Esophagus squamous epithelium (tissue), 5 donors: ENCODE measurements around the gene PYGB. TPM values are rescaled to one million over a fixed set of nuclear protein-coding genes. Genes with fewer than 3 reads are reported as not detected.

Experiments
- DNase-seq: peaks from one replicate; lab custom pipeline; 2025; lab: John Stamatoyannopoulos, UW
- H3K27ac ChIP-seq, 4 donors: fragments of 200-600 bp; sonication (generic); one replicate each; pipeline ENCODE4 v1.5.1; 2016 to 2019; ENCODE audit warnings: mild to moderate bottlenecking in 1 of 4
- H3K27me3 ChIP-seq, 4 donors: fragments of 200-600 bp; sonication (generic); 1 replicate in 3 of 4; 2 replicates in 1 of 4; pipeline versions ENCODE4 v1.5.1 to v1.6.0; 2017 to 2021; ENCODE audit warnings: antibody characterized with exemption in 1 of 4
- H3K36me3 ChIP-seq, 3 donors: fragments of 200-600 bp; sonication (generic); one replicate each; pipeline ENCODE4 v1.5.1; 2016 to 2019
- H3K4me1 ChIP-seq, 3 donors: fragments of 200-600 bp; sonication (generic); one replicate each; pipeline ENCODE4 v1.5.1; 2017 to 2019
- H3K4me3 ChIP-seq, 4 donors: fragments of 200-600 bp; sonication (generic); 1 replicate in 3 of 4; 2 replicates in 1 of 4; pipeline ENCODE4 v1.5.1; 2016 to 2019; ENCODE audit warnings: mild to moderate bottlenecking in 2 of 4, moderate library complexity in 1 of 4
- H3K9me3 ChIP-seq, 3 donors: fragments of 200-600 bp; sonication (generic); one replicate each; pipeline ENCODE4 v1.5.1; 2016 to 2019
- POLR2A ChIP-seq, 4 donors: fragments of 450-650 bp; IDR thresholded peaks; one replicate each; pipeline ENCODE4 v1.6.1; 2017; ENCODE audit warnings: antibody characterized with exemption in 4 of 4, mild to moderate bottlenecking in 4 of 4, moderate library complexity in 3 of 4
- WGBS, 2 donors: methylation state at CpG; one replicate each; pipeline ENCODE4 v1.1.5; 2018; 5-methylcytosine and 5-hydroxymethylcytosine counted together
- intact Hi-C: fragments of 100-400 bp; cut with DNase I; formaldehyde crosslinking; loops from one replicate; pipeline ENCODE4 v1.15.0; 2022
- total RNA-seq, 4 donors: library from RNA; depleted of rRNA; stranded (reverse); fragments of >200 nt; gene quantifications; one replicate each; pipeline ENCODE4 v1.1.0, GENCODE V29; 2016
- TF ChIP-seq, protein P1 (sequence below), 6 experiments: fragments of 450-650 bp in 4 of 6; fragments of 200-600 bp in 2 of 6; sonication (generic) in 2 of 6; IDR thresholded peaks; one replicate each; pipeline ENCODE4 v1.5.1; 2016 to 2019; ENCODE audit warnings: antibody characterized with exemption in 6 of 6, mild to moderate bottlenecking in 4 of 6, moderate library complexity in 4 of 6
- donor health status: DM: yes; HTN: yes; CAD: no.

The PYGB gene
- total RNA-seq, 4 donors from 2014 or later: 70.8 to 127 (median 95.6) TPM

DNA sequence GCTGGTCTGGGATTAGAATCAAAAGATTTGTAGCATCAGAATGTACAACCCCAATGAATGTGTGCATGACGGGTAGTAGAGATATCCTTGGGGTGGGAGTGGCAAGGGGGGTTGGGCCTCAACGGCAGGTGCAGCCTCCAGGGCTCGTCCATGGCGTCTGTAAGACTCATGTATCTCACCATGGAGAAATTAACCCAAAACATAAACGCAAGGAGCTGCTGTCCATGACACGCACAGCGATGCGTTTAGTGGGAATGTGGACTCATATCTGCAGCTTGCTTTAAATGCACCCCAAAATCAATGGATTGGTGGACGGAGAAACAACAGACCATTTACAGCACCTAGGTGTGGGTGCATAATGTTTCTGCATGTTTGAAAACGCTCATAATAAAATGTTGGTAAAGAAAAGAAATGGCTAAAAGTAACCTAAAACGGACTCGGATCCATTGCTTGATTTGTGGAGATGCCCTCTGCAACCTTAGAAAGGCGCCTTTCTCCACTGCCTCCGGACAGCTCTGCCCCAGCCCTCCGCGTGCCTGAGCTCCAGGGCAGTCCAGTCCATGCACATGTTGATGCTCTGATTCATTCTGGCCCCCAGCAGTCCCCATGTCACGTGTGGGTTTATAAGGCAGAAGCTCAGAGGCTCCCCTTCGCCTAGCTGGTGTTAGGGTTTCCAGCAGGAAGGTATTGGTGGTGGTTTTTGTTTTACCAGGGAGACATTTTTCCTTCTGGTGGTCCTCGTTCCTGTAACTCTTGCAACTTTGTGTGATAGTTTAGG lies 24.5 kb downstream of the PYGB start:
- intact Hi-C loops: no loop called here
- Histone ChIP-seq H3K9me3 (no peaks in the 10 kb centered on the region), H3K36me3 (peaks cover 31 to 86% (median 40%) of the 10 kb centered on the region in 3 donors), H3K4me1 (peaks cover 0 to 37% (median 12%) of the 10 kb centered on the region in 3 donors), H3K27me3 (no peaks in the 10 kb centered on the region), H3K4me3 (no peak overlapping the region), H3K27ac (peak overlapping the region in 3 of 4 donors; percentile 44 to 74 (median 72))
- no peak for DNase-seq
- no peak for TF ChIP-seq POLR2A (IDR thresholded peaks at IDR 0.05)
- WGBS, 2 donors: 80 to 84% methylated on average over 19 of the region's 19 CpGs

DNA sequence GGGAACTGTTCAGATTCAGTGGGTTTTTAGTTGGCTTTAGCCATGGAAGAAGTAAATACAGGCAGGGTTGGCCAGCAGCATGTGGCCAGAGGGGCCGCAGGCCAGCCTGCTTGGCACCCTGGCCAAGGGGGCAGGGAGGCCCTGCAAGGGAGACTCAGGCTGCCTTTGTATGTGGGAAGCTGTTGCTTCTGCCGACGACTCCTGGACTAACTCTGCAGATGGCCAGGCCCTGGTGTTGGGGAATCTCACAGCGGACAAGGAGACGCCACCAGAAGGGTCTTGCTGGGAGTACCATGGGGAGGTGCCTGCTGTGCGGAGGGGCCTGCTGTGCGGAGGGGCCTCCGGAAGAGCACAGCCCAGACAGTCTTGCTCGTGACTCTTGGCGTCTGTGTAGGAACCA lies 25.2 kb downstream of the PYGB start:
- intact Hi-C loops: no loop called here
- H3K9me3 ChIP-seq: no peaks in the 10 kb centered on the region
- peaks cover 0 to 37% (median 12%) of the 10 kb centered on the region in 3 donors for H3K4me1 ChIP-seq
- H3K27me3 ChIP-seq: no peaks in the 10 kb centered on the region
- no peak overlapping the region for H3K4me3 ChIP-seq
- H3K27ac ChIP-seq: peak overlapping the region in 3 of 4 donors; percentile 44 to 74 (median 72)
- no peak for DNase-seq
- TF ChIP-seq POLR2A (IDR thresholded peaks at IDR 0.05): no peak
- TF ChIP-seq, protein P1, sequence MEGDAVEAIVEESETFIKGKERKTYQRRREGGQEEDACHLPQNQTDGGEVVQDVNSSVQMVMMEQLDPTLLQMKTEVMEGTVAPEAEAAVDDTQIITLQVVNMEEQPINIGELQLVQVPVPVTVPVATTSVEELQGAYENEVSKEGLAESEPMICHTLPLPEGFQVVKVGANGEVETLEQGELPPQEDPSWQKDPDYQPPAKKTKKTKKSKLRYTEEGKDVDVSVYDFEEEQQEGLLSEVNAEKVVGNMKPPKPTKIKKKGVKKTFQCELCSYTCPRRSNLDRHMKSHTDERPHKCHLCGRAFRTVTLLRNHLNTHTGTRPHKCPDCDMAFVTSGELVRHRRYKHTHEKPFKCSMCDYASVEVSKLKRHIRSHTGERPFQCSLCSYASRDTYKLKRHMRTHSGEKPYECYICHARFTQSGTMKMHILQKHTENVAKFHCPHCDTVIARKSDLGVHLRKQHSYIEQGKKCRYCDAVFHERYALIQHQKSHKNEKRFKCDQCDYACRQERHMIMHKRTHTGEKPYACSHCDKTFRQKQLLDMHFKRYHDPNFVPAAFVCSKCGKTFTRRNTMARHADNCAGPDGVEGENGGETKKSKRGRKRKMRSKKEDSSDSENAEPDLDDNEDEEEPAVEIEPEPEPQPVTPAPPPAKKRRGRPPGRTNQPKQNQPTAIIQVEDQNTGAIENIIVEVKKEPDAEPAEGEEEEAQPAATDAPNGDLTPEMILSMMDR (IDR thresholded peaks at IDR 0.05): no peak
- 66 to 81% methylated on average over 7 of the region's 10 CpGs for WGBS, 2 donors
- H3K36me3 ChIP-seq: peaks cover 36 to 92% (median 46%) of the 10 kb centered on the region in 3 donors

DNA sequence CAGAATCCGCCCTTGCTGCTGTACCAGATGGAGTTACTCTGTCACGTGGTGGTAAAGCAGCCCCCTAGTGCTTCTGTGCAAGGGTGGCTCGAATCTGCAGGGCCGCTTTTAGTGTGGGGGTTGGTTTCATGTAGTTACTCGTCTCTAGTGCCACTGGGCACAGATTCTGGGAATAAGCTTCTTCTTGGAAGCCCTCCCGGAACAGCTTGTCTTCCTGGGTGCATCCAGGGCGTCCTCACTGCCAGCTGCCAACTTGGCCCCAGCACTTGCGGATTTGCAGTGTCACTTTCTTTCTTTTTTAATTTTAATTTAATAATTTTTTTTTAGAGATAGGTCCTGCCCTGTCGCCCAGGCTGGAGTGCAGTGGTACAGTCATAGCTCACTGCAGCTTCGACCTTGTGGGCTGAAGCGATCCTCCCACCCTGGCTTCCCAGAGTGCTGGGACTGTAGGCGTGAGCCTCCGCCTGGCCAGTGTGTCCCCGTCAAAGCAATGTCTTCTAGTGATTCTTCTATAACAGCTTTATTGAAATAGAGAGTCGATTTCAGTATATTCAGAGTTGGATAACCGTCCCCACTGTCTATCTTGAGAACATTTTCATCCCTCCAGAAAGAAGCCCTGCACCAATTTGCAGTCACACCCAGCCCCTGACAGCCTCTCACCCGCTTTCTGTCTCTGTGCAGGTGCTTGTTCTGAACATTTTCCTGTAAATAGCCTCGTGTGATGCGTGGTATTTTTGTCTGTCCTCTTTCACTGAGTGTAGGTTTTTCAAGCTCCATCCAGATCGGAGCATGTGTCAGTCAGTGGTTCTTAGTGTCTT lies 25.9 kb downstream of the PYGB start:
- TF ChIP-seq POLR2A (IDR thresholded peaks at IDR 0.05): no peak
- TF ChIP-seq, protein P1 (IDR thresholded peaks at IDR 0.05): no peak
- Histone ChIP-seq H3K27me3 (no peaks in the 10 kb centered on the region), H3K9me3 (no peaks in the 10 kb centered on the region), H3K4me1 (peaks cover 0 to 39% (median 12%) of the 10 kb centered on the region in 3 donors), H3K36me3 (peaks cover 43 to 99% (median 53%) of the 10 kb centered on the region in 3 donors), H3K4me3 (no peak overlapping the region), H3K27ac (peak overlapping the region in 3 of 4 donors; percentile 68 to 74 (median 72))
- intact Hi-C loops: no loop called here
- 54 to 64% methylated on average over 14 to 19 of the region's 20 CpGs for WGBS, 2 donors
- no peak for DNase-seq

DNA sequence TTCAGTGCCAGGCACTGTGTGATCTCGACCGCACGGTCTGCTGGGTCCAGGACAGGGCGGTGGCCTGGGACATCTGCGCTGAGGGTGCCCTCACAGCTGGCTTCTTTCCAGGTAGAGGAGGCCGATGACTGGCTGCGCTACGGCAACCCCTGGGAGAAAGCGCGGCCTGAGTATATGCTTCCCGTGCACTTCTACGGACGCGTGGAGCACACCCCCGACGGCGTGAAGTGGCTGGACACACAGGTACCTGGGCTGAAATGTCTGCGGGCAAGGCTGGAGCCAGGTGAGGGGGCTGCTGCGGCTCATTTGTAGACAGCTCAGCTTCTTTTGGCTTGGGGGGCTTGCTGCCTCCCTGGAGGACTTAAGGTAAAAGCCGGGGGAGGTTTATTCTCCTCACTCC lies 26.6 kb downstream of the PYGB start:
- peaks cover 0 to 47% (median 12%) of the 10 kb centered on the region in 3 donors for H3K4me1 ChIP-seq
- DNase-seq: no peak
- H3K9me3 ChIP-seq: no peaks in the 10 kb centered on the region
- no peaks in the 10 kb centered on the region for H3K27me3 ChIP-seq
- no peak overlapping the region for H3K4me3 ChIP-seq
- 93 to 95% methylated on average over 10 to 15 of the region's 20 CpGs for whole genome bisulfite sequencing, 2 donors
- TF ChIP-seq, protein P1 (IDR thresholded peaks at IDR 0.05): no peak
- no peak for TF ChIP-seq POLR2A (IDR thresholded peaks at IDR 0.05)
- peaks cover 47 to 100% (median 60%) of the 10 kb centered on the region in 3 donors for H3K36me3 ChIP-seq
- H3K27ac ChIP-seq: peak overlapping the region in 2 of 4 donors; percentile 68 to 72
- intact Hi-C loops: no loop called here

DNA sequence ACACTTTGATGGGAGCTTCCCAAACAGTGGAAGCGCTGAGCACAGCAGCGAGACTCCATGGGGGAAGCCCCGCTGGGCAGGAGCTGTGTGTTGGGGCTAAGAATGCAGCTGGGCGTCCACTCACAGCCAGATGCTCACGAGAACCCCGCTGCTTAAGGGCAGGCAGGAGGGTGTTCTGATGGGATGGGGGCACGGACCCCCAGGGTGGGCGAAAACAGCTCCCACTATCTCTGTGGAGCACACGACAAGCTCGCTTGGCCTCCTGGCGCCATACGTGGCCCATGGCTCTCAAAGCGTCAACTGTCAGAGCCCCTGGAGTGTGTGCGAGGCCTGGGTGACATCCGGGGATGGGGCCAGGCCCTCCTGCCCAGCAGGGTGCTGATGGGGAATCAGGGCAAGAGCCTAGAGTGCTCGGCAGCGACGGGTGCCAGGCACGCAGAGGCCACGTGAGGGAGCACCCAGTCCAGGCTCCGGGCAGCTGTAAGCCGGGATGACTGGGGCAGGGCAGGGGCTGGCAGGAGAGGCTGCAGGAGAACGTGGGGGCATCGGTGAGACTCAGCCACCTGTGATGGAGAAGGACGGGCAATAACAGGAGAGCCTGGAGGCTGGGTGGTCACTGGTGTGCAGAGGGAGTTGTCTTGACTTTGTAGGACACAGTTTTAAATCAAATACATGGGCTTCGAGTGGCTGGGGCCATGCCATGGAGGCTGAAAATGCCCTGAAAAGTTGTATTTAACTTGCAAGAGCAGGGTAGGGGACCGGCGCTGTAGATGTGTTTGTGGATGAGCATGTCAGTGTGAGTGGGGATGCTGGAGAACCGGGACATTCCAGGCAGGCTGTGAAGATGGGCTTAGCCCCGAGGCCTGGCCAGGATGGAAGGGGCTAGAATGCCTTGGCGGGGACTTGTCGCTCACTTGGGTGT lies 27.3 kb downstream of the PYGB start:
- Histone ChIP-seq H3K4me1 (peaks cover 2 to 53% (median 17%) of the 10 kb centered on the region in 3 donors), H3K4me3 (no peak overlapping the region), H3K36me3 (peaks cover 41 to 100% (median 66%) of the 10 kb centered on the region in 3 donors), H3K9me3 (no peaks in the 10 kb centered on the region), H3K27me3 (no peaks in the 10 kb centered on the region), H3K27ac (peak overlapping the region in 2 of 4 donors; percentile 68 to 72)
- intact Hi-C loops: no loop called here
- DNase-seq: no peak
- WGBS, 2 donors: 88 to 89% methylated on average over 11 to 17 of the region's 32 CpGs
- TF ChIP-seq, protein P1 (IDR thresholded peaks at IDR 0.05): no peak
- no peak for TF ChIP-seq POLR2A (IDR thresholded peaks at IDR 0.05)
